Panc1 (cell line): ENCODE data around the gene PPP1R8.

Experiments
- CTCF ChIP-seq: fragments of 450-650 bp; IDR thresholded peaks from 2 replicates; pipeline ENCODE4 v1.5.1; 2017; ENCODE audit warnings: mild to moderate bottlenecking
- POLR2AphosphoS5 ChIP-seq: IDR thresholded peaks from 2 replicates; pipeline ENCODE4 v1.6.1; 2012; ENCODE audit warnings: mild to moderate bottlenecking, low read depth, low read length, moderate library complexity
- SIN3A ChIP-seq: IDR thresholded peaks from 2 replicates; pipeline ENCODE4 v1.6.1; 2012; ENCODE audit warnings: low read depth, mild to moderate bottlenecking, low read length, moderate library complexity, borderline replicate concordance; ENCODE audit not compliant: insufficient read depth

- TF ChIP-seq CTCF, result no peak
- TF ChIP-seq POLR2AphosphoS5, result no peak
- no peak for TF ChIP-seq SIN3A
Measured at GRCh38 chr1:27811741-27812500, 18.7 kb upstream of the PPP1R8 start.
